SK-N-SH (cell line): Measurements from ENCODE around the gene PPP6R2. TPM values are rescaled to one million over a fixed set of nuclear protein-coding genes. Genes with fewer than 3 reads are reported as not detected.

Source experiments
- CTCF ChIA-PET: fragments of 300-600, 350-600 bp; formaldehyde crosslinking; extraction: SDS; loops from one replicate; lab custom pipeline; 2021; lab: Yijun Ruan, JAX
- POLR2A ChIA-PET: fragments of 350-600 bp; sonication (Branson Sonifier 250); formaldehyde crosslinking; extraction: SDS; loops from one replicate; lab custom pipeline; 2020; ENCODE audit warnings: antibody characterized with exemption, inconsistent platforms; lab: Yijun Ruan, JAX
- DNase-seq: peaks from one replicate; pipeline ENCODE4 v3.0.0; 2012
- H2AFZ ChIP-seq: fragments of 200-600 bp; sonication (generic); 2 replicates; pipeline ENCODE4 v1.8.1; 2016; ENCODE audit warnings: antibody characterized with exemption, mild to moderate bottlenecking, low read depth
- H3F3A ChIP-seq: fragments of 200-600 bp; sonication (generic); replicated peaks from 2 replicates; pipeline ENCODE3; 2016; ENCODE audit warnings: antibody characterized with exemption, mild to moderate bottlenecking; ENCODE audit not compliant: insufficient read depth
- H3K27ac ChIP-seq, 2 experiments: fragments of 200-500 bp in 1 of 2; fragments of 200-600 bp in 1 of 2; sonication (Bioruptor generic) in 1 of 2; sonication (generic), shearing (Covaris generic) in 1 of 2; 2 replicates each; pipeline versions ENCODE4 v1.5.1 to v1.6.1; 2014 to 2016; ENCODE audit warnings: low read depth in 2 of 2, inconsistent platforms in 1 of 2, low read length in 1 of 2, mild to moderate bottlenecking in 1 of 2, mixed read lengths in 1 of 2
- H3K27me3 ChIP-seq: fragments of 200-600 bp; sonication (generic), shearing (Covaris generic); 2 replicates; pipeline ENCODE4 v1.6.1; 2016; ENCODE audit warnings: mixed run types; ENCODE audit not compliant: insufficient read depth
- H3K36me3 ChIP-seq, 2 experiments: fragments of 200-500 bp in 1 of 2; fragments of 200-600 bp in 1 of 2; sonication (Bioruptor generic) in 1 of 2; sonication (generic) in 1 of 2; replicated peaks in 1 of 2; 2 replicates each; pipeline versions ENCODE3 to v1.5.1; 2014 to 2016; ENCODE audit warnings: low read length in 1 of 2, mild to moderate bottlenecking in 1 of 2; ENCODE audit not compliant: insufficient read depth in 2 of 2, control insufficient read depth in 1 of 2
- H3K4me1 ChIP-seq, 2 experiments: fragments of 200-500 bp in 1 of 2; fragments of 200-600 bp in 1 of 2; sonication (Bioruptor generic) in 1 of 2; sonication (generic), shearing (Covaris generic) in 1 of 2; 2 replicates each; pipeline versions ENCODE4 v1.5.1 to v1.6.1; 2014 to 2016; ENCODE audit warnings: low read depth in 1 of 2, low read length in 1 of 2, mixed run types in 1 of 2; ENCODE audit not compliant: insufficient read depth in 2 of 2, control insufficient read depth in 1 of 2
- H3K4me2 ChIP-seq: fragments of 200-600 bp; sonication (generic), shearing (Covaris generic); 2 replicates; pipeline ENCODE4 v1.6.1; 2017; ENCODE audit warnings: mixed run types
- H3K4me3 ChIP-seq, 2 experiments: fragments of 200-500 bp in 1 of 2; fragments of 200-600 bp in 1 of 2; sonication (Bioruptor generic) in 1 of 2; sonication (generic), shearing (Covaris generic) in 1 of 2; 2 replicates each; pipeline versions ENCODE4 v1.5.1 to v1.8.1; 2014 to 2016; ENCODE audit warnings: low read depth in 2 of 2, inconsistent platforms in 1 of 2, low read length in 1 of 2, mild to moderate bottlenecking in 1 of 2, mixed read lengths in 1 of 2, moderate library complexity in 1 of 2
- H3K79me2 ChIP-seq: fragments of 200-600 bp; sonication (generic); 2 replicates; pipeline ENCODE4 v1.8.1; 2017; ENCODE audit warnings: mild to moderate bottlenecking; ENCODE audit not compliant: insufficient read depth
- H3K9ac ChIP-seq: fragments of 200-600 bp; sonication (generic); 2 replicates; pipeline ENCODE4 v1.6.1; 2017; ENCODE audit warnings: mixed run types
- H3K9me2 ChIP-seq: fragments of 200-600 bp; sonication (generic); 2 replicates; pipeline ENCODE4 v1.6.1; 2017; ENCODE audit warnings: mixed run types
- H3K9me3 ChIP-seq: fragments of 200-600 bp; sonication (generic); 2 replicates; pipeline ENCODE4 v1.6.1; 2017; ENCODE audit warnings: mixed run types, mild to moderate bottlenecking, moderate library complexity
- H4K20me1 ChIP-seq: fragments of 200-600 bp; sonication (generic); 2 replicates; pipeline ENCODE4 v1.6.1; 2017; ENCODE audit warnings: mild to moderate bottlenecking, mixed run types; ENCODE audit not compliant: insufficient read depth
- EP300 ChIP-seq, 2 experiments: IDR thresholded peaks; 2 replicates each; pipeline versions ENCODE4 v1.4.0 to v1.6.1; 2012; ENCODE audit warnings: borderline replicate concordance in 1 of 2, low read depth in 1 of 2, low read length in 1 of 2
- EZH2phosphoT487 ChIP-seq: fragments of 200-600 bp; sonication (generic); IDR thresholded peaks from 2 replicates; pipeline ENCODE4 v1.6.1; 2017; ENCODE audit warnings: low read depth, mixed run types, mild to moderate bottlenecking, antibody characterized with exemption, moderate library complexity, borderline replicate concordance
- FOXM1 ChIP-seq: IDR thresholded peaks from 2 replicates; pipeline ENCODE4 v1.4.0; 2012; ENCODE audit warnings: low read depth, mild to moderate bottlenecking
- GATA2 ChIP-seq: sonication (generic); formaldehyde crosslinking; IDR thresholded peaks from 2 replicates; pipeline ENCODE4 v1.5.0; 2020; ENCODE audit warnings: mild to moderate bottlenecking, missing genetic modification reagents
- MAX ChIP-seq: IDR thresholded peaks from 2 replicates; pipeline ENCODE4 v1.4.0; 2012; ENCODE audit warnings: low read depth
- MEF2A ChIP-seq: IDR thresholded peaks from 2 replicates; pipeline ENCODE4 v1.4.0; 2012; ENCODE audit warnings: low read depth, borderline replicate concordance
- NFIC ChIP-seq: IDR thresholded peaks from 2 replicates; pipeline ENCODE4 v1.4.0; 2012; ENCODE audit warnings: borderline replicate concordance
- NRF1 ChIP-seq: IDR thresholded peaks from 2 replicates; pipeline ENCODE4 v1.6.1; 2012; ENCODE audit warnings: low read depth, mild to moderate bottlenecking, low read length
- POLR2AphosphoS5 ChIP-seq: IDR thresholded peaks from 2 replicates; pipeline ENCODE4 v1.6.1; 2012; ENCODE audit warnings: low read depth, low read length
- RXRA ChIP-seq: IDR thresholded peaks from 2 replicates; pipeline ENCODE4 v1.4.0; 2012; ENCODE audit warnings: low read depth, mild to moderate bottlenecking, borderline replicate concordance
- TAF1 ChIP-seq: IDR thresholded peaks from 2 replicates; pipeline ENCODE4 v1.6.1; 2012; ENCODE audit warnings: low read depth, mild to moderate bottlenecking, low read length, moderate library complexity, borderline replicate concordance
- TCF12 ChIP-seq: IDR thresholded peaks from 2 replicates; pipeline ENCODE4 v1.4.0; 2012
- TEAD4 ChIP-seq: IDR thresholded peaks from 2 replicates; pipeline ENCODE4 v1.4.0; 2012; ENCODE audit warnings: mild to moderate bottlenecking, borderline replicate concordance; ENCODE audit not compliant: insufficient read depth
- WGBS: methylation state at CpG from one replicate; pipeline ENCODE4 v1.1.6; 2017; ENCODE audit warnings: low lambda C conversion rate; 5-methylcytosine and 5-hydroxymethylcytosine counted together
- polyA plus RNA-seq, 3 experiments: library from polyadenylated mRNA; depleted of rRNA; stranded (reverse); fragments of >200 nt; gene quantifications; 2 replicates each; pipeline ENCODE4 v1.2.3, GENCODE V29; 2012

PPP6R2 gene
- polyA plus RNA-seq, 1 of the 3 experiments (the other 2 are of a cell fraction): 45.7 TPM

GRCh38 chr22:50422961-50423815 is 80.1 kb downstream of the PPP6R2 start:
- TF ChIP-seq POLR2AphosphoS5 (no peak), RXRA (no peak), GATA2 (CRISPR knock-in tag) (no peak), MEF2A (no peak)
- Histone ChIP-seq H3K9ac (no peak overlapping the region), H3K9me3 (no peaks in the 10 kb centered on the region), H3K9me2 (no peaks in the 10 kb centered on the region), H2AFZ (no peak overlapping the region), H3F3A (no peaks in the 10 kb centered on the region), H3K27ac (no peak overlapping the region), H3K79me2 (peaks cover 6% of the 10 kb centered on the region), H4K20me1 (no peaks in the 10 kb centered on the region), H3K27me3 (no peaks in the 10 kb centered on the region), H3K4me1 (no peaks in the 10 kb centered on the region), H3K4me3 (no peak overlapping the region), H3K4me2 (no peak overlapping the region), H3K36me3 (peaks cover 49 to 56% of the 10 kb centered on the region in 2 experiments)
- no peak for DNase-seq
- WGBS: 96% methylated on average over 6 of the region's 21 CpGs
- ChIA-PET CTCF (no interaction called here), POLR2A (no interaction called here)

GRCh38 chr22:50423956-50424355 is 80.8 kb downstream of the PPP6R2 start:
- Histone ChIP-seq H4K20me1 (no peaks in the 10 kb centered on the region), H3K36me3 (peaks cover 50 to 53% of the 10 kb centered on the region in 2 experiments), H3K79me2 (peaks cover 9% of the 10 kb centered on the region), H3K9me2 (no peaks in the 10 kb centered on the region), H3K4me3 (no peak overlapping the region), H3K27ac (no peak overlapping the region), H3K4me1 (no peaks in the 10 kb centered on the region), H3K9me3 (no peaks in the 10 kb centered on the region), H3K27me3 (no peaks in the 10 kb centered on the region), H3F3A (peaks cover 1% of the 10 kb centered on the region), H2AFZ (no peak overlapping the region), H3K9ac (no peak overlapping the region), H3K4me2 (no peak overlapping the region)
- CTCF ChIA-PET: no interaction called here
- 100% methylated on average over 4 of the region's 14 CpGs for WGBS
- no peak for DNase-seq
- TF ChIP-seq POLR2AphosphoS5 (no peak), EZH2phosphoT487 (no peak)
- POLR2A ChIA-PET: no interaction called here

GRCh38 chr22:50425179-50425916 is 82.2 kb downstream of the PPP6R2 start:
- Histone ChIP-seq H3K27me3 (no peaks in the 10 kb centered on the region), H3F3A (peaks cover 5% of the 10 kb centered on the region), H3K9ac (no peak overlapping the region), H3K9me2 (no peaks in the 10 kb centered on the region), H3K4me3 (no peak overlapping the region), H3K27ac (no peak overlapping the region), H3K79me2 (peaks cover 9% of the 10 kb centered on the region), H3K36me3 (peaks cover 48 to 49% of the 10 kb centered on the region in 2 experiments), H3K4me1 (no peaks in the 10 kb centered on the region), H3K4me2 (no peak overlapping the region), H2AFZ (no peak overlapping the region), H3K9me3 (no peaks in the 10 kb centered on the region), H4K20me1 (no peaks in the 10 kb centered on the region)
- ChIA-PET CTCF (no interaction called here), POLR2A (no interaction called here)
- 98% methylated on average over 12 of the region's 12 CpGs for WGBS
- TF ChIP-seq FOXM1: no peak
- no peak for TF ChIP-seq MAX
- no peak for TF ChIP-seq NFIC
- TF ChIP-seq RXRA: no peak
- TF ChIP-seq TAF1: no peak
- no peak for TF ChIP-seq POLR2AphosphoS5
- no peak for TF ChIP-seq NRF1
- TF ChIP-seq TCF12: no peak
- TF ChIP-seq EP300 (IDR thresholded peaks at IDR 0.05; ENCODE audit: borderline replicate concordance in 1 of 2, low read depth in 1 of 2, low read length in 1 of 2): no peak
- TF ChIP-seq TEAD4: no peak
- DNase-seq: no peak
